Bronchial smooth muscle cell (primary cell): ENCODE data around the gene FBN2. TPM values are rescaled to one million over a fixed set of nuclear protein-coding genes. Genes with fewer than 3 reads are reported as not detected.

Experiments
- total RNA-seq: library from RNA; depleted of rRNA; stranded (reverse); fragments of >200 nt; gene quantifications from 2 replicates; pipeline ENCODE4 v1.2.1, GENCODE V29; 2014

The FBN2 gene
- 6.4 and 14.7 TPM in 2 replicates for total RNA-seq

GRCh38 chr5:128538000-128538249, at the start of gene FBN2:
FBN2 (minus strand) TSS chr5:128538245; CDS start chr5:128537603, 642 bp downstream.

